ENCODE data around the gene PRMT1. TPM values are rescaled to one million over a fixed set of nuclear protein-coding genes. Genes with fewer than 3 reads are reported as not detected.

The PRMT1 gene
- total and polyA plus RNA-seq, 2 of the 13 experiments (the other 11 are each of a cell fraction or from before 2014, with no cell fraction given): 324 to 374 TPM

DNA sequence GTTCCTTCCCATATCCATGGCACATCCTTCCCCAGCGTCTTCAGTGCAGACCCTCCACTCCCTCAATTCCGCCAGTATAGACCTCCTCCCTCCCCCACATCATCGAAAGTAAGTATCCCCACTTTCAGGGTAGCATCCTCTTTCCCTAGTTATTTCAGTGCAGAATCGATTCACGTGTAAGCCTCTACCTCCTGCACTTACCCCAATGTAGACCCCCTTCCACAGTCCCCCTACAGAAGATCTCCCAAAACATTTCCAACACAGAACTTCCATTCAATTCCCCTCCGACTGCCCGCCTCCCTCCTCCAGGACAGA is 12.1 kb upstream of the PRMT1 start (continued):
- TF ChIP-seq, protein P1, sequence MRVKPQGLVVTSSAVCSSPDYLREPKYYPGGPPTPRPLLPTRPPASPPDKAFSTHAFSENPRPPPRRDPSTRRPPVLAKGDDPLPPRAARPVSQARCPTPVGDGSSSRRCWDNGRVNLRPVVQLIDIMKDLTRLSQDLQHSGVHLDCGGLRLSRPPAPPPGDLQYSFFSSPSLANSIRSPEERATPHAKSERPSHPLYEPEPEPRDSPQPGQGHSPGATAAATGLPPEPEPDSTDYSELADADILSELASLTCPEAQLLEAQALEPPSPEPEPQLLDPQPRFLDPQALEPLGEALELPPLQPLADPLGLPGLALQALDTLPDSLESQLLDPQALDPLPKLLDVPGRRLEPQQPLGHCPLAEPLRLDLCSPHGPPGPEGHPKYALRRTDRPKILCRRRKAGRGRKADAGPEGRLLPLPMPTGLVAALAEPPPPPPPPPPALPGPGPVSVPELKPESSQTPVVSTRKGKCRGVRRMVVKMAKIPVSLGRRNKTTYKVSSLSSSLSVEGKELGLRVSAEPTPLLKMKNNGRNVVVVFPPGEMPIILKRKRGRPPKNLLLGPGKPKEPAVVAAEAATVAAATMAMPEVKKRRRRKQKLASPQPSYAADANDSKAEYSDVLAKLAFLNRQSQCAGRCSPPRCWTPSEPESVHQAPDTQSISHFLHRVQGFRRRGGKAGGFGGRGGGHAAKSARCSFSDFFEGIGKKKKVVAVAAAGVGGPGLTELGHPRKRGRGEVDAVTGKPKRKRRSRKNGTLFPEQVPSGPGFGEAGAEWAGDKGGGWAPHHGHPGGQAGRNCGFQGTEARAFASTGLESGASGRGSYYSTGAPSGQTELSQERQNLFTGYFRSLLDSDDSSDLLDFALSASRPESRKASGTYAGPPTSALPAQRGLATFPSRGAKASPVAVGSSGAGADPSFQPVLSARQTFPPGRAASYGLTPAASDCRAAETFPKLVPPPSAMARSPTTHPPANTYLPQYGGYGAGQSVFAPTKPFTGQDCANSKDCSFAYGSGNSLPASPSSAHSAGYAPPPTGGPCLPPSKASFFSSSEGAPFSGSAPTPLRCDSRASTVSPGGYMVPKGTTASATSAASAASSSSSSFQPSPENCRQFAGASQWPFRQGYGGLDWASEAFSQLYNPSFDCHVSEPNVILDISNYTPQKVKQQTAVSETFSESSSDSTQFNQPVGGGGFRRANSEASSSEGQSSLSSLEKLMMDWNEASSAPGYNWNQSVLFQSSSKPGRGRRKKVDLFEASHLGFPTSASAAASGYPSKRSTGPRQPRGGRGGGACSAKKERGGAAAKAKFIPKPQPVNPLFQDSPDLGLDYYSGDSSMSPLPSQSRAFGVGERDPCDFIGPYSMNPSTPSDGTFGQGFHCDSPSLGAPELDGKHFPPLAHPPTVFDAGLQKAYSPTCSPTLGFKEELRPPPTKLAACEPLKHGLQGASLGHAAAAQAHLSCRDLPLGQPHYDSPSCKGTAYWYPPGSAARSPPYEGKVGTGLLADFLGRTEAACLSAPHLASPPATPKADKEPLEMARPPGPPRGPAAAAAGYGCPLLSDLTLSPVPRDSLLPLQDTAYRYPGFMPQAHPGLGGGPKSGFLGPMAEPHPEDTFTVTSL (CRISPR knock-in tag; IDR thresholded peaks at IDR 0.05; ENCODE audit: borderline replicate concordance): peak; percentile 48; the same call in 1 of the 2 replicates
- no peak for TF ChIP-seq ZNF841 (CRISPR knock-in tag; IDR thresholded peaks at IDR 0.05; ENCODE audit: borderline replicate concordance)
- TF ChIP-seq RFXAP (CRISPR knock-in tag; IDR thresholded peaks at IDR 0.05; ENCODE audit: borderline replicate concordance): 0 out of 2 replicates have a peak, but pooled peaks have one; percentile 2

DNA sequence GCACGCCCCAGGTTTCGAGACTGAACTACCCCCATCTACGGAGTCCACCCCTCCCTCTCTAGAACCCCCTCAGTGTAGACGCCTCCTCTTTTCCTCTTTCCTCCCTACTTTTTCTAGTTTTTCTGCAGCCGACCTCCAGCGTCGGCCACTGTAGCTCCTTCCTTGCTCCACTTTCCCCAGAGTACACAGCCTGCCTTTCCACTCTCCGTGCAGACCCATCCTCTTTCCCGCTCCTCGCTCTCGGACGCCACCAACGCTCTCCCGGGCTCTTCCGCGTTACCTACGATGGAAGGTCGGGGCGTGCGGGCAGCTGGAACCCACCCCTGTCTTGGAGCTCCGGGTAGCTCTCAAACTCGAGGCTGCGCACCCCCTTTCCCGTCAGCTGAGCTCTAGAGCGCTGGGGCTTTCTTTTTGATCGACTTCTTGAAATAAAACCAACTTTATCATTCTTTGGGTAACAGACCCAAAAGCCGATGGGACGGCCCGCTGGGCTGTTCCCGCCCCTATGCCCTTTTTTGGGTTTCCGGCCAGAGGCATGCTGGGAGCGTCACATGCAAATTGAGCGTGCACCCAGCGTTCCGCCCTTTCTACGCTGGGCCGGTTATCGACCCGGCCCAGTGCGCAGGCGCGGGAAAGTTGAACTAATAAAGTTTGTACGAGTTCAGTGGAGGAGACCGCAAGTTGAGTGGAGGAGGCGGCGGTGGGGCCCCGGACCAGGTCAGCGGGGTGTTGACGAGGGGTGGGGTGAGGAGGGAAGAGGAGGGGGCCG is 11.5 kb upstream of the PRMT1 start, which contains the start of the genes BCL2L12 and IRF3:
Gene BCL2L12, plus strand, starts transcription at position 583 of the 769 bp plus-strand sequence. CDS start 760 bp downstream, outside the sequence.
Gene IRF3, minus strand, starts transcription at position 507 of the 769 bp plus-strand sequence. CDS start 1,019 bp downstream, outside the sequence.
- no peaks in the 10 kb centered on the region; a peak in 1 of 5 replicates for H3K27me3 ChIP-seq (ENCODE audit: control insufficient read depth in 1 of 2, insufficient read depth in 2 of 2, low read length in 2 of 2)
- FAIRE-seq (peak; percentile 92), DNase-seq (ENCODE audit: low spot score) (peak; percentile 92), ATAC-seq (peak; percentile 81)
- peaks cover 27% of the 10 kb centered on the region for H3K4me1 ChIP-seq (ENCODE audit: insufficient read depth, low read length)
- H3K4me3 ChIP-seq (replicated peaks in 1 of 3; ENCODE audit: insufficient read depth in 1 of 3, low read depth in 2 of 3, low read length in 3 of 3): peak within 1 kb of the TSS; percentile 63 to 96 (median 93)
- peak within 1 kb of the TSS; percentile 74 for H3K27ac ChIP-seq (ENCODE audit: extremely low read length, insufficient read depth, low read length)
- TSS peak; percentile 51 for BruUV-seq (replicated peaks)
- H3K36me3 ChIP-seq (replicated peaks in 1 of 2; ENCODE audit: control insufficient read depth in 1 of 2, insufficient read depth in 2 of 2, low read length in 2 of 2): peaks cover 9 to 27% of the 10 kb centered on the region in 2 experiments
- CTCF ChIA-PET (ENCODE audit: low intra/inter-chr PET ratio, low total read pairs): no interaction called here
- peak within 1 kb of the TSS; percentile 98 for H3K4me2 ChIP-seq (ENCODE audit: low read depth, low read length)
- H2AFZ ChIP-seq (ENCODE audit: low read length): no peak within 1 kb of the TSS
- H4K20me1 ChIP-seq (ENCODE audit: insufficient read depth, low read length): peaks cover 5% of the 10 kb centered on the region; the same call in 1 of the 2 replicates
- intact Hi-C loops (cut with micrococcal nuclease; ENCODE audit: unreplicated experiment) (loop anchor here (2.0 kb wide), 1 partner anchor 25 kb away; the partner anchor contains the start of gene RRAS), in situ Hi-C loops (cut with HindIII; ENCODE audit: extremely low pct_ligation_motif_present, low pct_unique_long_range_greater_than_20kb) (no loop called here)
- POLR2A ChIA-PET: interaction anchor here (1.5 to 5.7 kb wide), 4 partner anchors 11 to 153 kb away, joined by 3 to 92 read pairs (median 30); partner anchors contain the start of genes FCGRT, PRMT1, RRAS and SCAF1
- peaks cover 30% of the 10 kb centered on the region for H3K79me2 ChIP-seq (ENCODE audit: insufficient read depth, low read length)
- WGBS (ENCODE audit: low lambda C conversion rate): under 1% methylated on average over 46 of the region's 50 CpGs
- H3K9ac ChIP-seq (ENCODE audit: insufficient read depth, low read depth, low read length): peak within 1 kb of the TSS; percentile 90
- H3K9me3 ChIP-seq (ENCODE audit: low read length): no peaks in the 10 kb centered on the region
- TF ChIP-seq ZNF782 (CRISPR knock-in tag; IDR thresholded peaks at IDR 0.05; ENCODE audit: borderline replicate concordance) (no peak), PAWR (CRISPR knock-in tag; IDR thresholded peaks at IDR 0.05; ENCODE audit: borderline replicate concordance) (no peak), ZFP1 (CRISPR knock-in tag; IDR thresholded peaks at IDR 0.05) (no peak), ZNF558 (CRISPR knock-in tag; IDR thresholded peaks at IDR 0.05; ENCODE audit: borderline replicate concordance) (no peak), HIVEP1 (CRISPR knock-in tag; IDR thresholded peaks at IDR 0.05) (no peak), KDM2A (CRISPR knock-in tag; IDR thresholded peaks at IDR 0.05; ENCODE audit: borderline replicate concordance, low read depth) (peak; percentile 64; the same call in 1 of the 2 replicates), ZNF256 (CRISPR knock-in tag; conservative IDR thresholded peaks at IDR 0.05) (0 out of 2 replicates have a peak, but pooled peaks have one; percentile 13), XBP1 (CRISPR knock-in tag; IDR thresholded peaks at IDR 0.05) (no peak), ZNF230 (CRISPR knock-in tag; IDR thresholded peaks at IDR 0.05) (peak; percentile 23; the same call in 1 of the 2 replicates), ZNF382 (CRISPR knock-in tag; IDR thresholded peaks at IDR 0.05; ENCODE audit: borderline replicate concordance) (no peak)
- TF ChIP-seq, protein P2, sequence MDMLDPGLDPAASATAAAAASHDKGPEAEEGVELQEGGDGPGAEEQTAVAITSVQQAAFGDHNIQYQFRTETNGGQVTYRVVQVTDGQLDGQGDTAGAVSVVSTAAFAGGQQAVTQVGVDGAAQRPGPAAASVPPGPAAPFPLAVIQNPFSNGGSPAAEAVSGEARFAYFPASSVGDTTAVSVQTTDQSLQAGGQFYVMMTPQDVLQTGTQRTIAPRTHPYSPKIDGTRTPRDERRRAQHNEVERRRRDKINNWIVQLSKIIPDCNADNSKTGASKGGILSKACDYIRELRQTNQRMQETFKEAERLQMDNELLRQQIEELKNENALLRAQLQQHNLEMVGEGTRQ (IDR thresholded peaks at IDR 0.05; ENCODE audit: low read depth, low read length): no peak
- TF ChIP-seq, protein P2 (CRISPR knock-in tag; IDR thresholded peaks at IDR 0.05; ENCODE audit: borderline replicate concordance): peak; percentile 99; the same call in 1 of the 2 replicates

Data from HepG2 (cell line).